CMK (cell line): ENCODE data around the gene PARD3B.

Experiments
- DNase-seq: peaks from one replicate; pipeline ENCODE4 v3.0.0-alpha.2; 2010; ENCODE audit warnings: low read depth

The PARD3B gene

DNA sequence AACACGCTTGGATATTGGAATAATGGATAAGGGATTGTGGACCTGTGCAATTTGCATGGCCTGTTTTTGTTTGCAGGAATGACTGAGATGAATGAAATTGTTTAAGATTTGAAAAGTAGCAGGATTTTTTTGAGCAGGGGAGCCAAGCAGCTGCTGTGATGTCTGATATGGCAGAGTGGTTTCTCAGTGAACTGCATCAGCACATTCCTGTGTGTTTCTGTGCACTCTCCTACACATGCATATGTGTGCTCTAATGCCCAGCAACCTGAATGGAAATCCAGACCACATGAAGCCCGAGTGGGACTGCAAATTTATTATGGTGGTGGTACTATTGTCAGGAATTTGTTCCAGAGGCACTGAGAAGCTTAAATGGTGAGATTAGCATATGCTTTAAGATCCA lies 161.7 kb downstream of the PARD3B start:
- DNase-seq = no peak

DNA sequence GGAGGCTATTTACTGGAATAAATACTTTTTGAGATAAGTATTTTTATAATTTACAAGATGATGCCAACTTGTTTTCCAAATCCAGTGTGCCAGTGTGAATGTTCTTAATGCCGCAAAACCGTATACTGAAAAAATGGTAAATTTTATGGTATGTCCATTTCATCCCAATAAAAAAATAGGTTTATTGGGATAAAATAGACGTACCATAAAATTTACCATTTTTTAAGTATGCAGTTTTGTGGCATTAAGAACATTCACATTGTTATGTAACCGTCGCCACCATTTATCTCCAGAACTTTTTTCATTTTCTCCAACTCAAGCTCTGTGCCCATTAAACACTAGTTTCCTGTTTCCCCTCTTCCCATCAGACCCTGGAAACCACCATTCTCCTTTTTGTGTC lies 167.9 kb downstream of the PARD3B start:
- DNase-seq = no peak

DNA sequence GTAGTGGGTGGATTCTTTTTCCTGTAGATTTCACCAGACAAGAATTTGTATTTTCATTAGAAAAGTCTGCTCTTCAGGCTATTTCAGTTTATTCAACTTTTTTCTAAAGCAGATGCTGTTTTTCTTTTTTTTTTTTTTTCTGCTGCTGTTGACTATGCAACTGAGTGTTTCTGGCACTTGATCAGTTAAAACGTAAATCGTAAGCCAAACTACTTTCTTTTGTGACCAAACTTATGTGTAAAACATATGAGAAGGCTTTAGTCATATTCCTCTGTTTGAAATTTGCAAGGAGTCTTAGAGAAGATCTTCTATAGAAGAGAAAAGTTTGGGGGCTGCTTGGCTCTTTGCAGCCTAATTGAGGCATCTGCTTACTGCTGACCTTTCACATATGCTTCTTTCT lies 170.1 kb downstream of the PARD3B start:
- DNase-seq = no peak

DNA sequence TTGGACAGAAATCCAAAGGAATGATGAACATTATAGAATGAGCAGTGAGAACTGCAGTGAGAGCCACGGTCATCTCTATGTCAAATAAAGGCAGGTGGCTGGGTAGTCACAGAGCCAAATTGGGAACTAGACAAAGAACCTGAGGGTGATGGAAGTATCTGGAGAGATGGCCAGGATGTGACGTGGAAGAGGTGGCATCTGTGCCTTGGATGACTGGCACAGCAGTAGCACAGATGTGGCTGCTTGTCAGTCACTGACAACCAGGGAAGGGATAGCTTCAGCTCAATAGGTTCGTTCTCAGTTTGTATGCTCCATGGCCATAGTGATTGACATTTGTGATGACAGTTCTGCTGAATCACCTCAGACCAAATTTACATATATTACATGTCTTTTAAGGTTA lies 172.3 kb downstream of the PARD3B start:
- DNase-seq = no peak

DNA sequence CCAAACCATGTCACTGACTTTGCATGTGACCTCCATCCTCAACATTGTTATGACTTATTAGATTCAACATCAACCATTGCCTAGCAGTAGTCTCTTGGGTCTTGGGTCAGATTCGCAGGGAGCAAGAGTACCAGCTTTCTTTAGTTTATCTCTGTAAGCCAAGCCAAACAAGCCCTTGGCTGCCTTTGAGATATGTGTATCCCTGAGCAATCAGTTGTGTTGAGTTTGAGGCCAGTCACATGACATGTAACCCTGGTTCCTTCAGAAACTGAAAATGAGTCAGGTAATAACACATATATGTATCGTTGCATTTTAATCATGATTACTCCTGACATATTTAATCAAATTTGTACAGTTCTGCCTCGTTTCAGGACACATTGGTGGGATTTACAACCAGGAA lies 173.3 kb downstream of the PARD3B start:
- no peak for DNase-seq

DNA sequence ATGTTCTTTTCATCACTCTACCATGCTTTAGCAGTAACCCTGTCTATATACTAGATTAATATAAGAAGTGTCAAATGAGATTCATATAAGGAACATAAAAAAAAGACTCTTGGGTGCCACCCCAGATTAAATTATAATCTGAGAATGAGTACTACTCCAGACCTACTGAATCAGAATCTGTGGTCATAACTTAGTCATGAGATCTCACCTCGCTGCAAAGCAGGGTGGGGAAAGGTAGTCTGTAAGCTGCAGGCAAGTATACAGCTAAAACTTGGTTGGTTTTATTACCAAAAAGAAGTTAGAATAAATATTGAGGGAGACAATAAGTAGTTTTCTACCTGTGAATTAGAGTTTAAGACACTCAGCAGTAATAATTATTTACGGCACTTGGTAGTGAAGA lies 175.6 kb downstream of the PARD3B start:
- no peak for DNase-seq

DNA sequence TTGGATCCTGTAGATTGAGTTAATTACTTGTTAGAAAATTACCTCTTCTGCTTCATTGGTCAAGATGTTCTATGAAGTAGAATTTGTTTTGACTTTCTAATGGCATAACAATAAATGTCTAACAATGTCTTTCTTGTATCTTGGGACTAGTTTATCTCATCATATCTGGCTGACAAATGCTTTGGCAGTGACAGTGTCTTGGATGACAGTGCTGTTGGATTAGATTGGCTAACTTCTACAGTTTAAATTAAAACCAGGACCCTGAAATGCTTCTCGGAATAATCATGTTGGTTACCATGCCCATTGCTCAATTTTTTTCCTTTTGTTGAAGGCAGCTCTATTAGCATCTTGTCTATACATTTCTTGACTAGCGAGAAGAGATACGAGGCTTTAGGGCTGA lies 176.9 kb downstream of the PARD3B start:
- no peak for DNase-seq

DNA sequence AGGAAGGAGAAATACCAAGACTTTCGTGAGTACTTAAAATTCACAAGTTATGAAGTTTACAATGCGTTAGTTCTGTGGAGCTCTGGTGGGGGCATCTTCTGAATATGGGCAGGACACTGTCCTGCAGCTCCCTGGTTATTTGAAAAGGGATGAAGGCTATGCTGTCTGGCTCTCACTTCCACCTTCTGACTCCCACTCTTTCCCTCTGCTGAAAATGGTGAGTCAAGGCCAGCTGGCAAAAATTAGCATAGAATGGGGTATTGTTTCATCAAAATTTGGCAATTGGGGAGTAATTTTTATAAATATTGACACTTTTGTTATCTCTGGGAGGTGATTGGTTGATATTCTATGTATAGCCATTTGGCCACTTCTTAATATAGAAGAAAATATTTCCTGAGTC lies 177.4 kb downstream of the PARD3B start:
- DNase-seq = no peak

DNA sequence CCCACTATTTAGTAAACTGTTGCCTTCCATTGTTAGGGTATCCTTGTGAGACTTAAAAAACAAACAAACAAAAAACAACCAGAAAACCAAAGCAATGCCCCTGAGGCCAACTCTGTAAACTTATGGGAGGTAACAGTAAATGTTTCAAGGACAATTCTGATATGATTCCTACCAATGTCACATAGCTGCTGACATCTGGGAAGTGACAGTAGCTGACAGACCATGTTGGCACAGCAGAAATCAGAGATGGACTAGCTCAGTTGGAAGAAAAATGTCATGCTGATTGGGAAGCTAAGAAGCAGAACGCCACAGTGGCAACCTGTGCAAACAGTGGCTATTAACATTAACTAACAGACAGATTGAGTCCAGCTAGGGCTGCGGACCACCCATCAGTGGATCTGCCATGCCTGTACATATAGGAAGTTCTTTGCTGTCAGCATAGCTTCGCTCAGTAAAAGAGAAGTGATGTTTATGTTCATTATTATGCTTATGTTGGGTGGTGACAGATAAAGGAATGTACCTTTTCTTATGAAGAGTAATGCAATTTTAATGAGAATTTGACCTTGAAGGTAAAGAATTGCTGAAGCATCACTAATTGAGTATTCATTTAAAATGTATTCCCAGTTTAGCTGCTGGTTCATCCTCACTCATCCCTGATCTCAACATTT lies 180.6 kb downstream of the PARD3B start:
- no peak for DNase-seq

DNA sequence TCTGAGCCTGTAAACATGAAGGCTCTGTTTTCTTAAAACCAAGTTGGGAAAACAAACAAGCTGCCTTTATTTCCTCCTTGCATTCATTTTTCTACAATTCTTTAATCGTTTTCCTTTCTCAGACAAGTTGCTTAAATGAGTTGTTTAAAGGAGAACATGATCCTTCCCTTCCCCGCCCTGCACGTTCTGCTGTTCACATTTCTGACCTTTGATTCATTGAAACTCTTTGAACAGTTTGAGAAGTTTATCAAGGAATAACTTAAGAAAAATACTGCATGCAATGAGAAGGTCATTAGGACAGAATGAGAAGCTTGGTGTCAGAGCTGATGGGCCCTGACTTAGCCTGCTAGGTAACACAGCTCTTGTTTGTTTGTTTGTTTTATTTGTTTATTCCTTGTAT lies 181.6 kb downstream of the PARD3B start:
- no peak for DNase-seq

DNA sequence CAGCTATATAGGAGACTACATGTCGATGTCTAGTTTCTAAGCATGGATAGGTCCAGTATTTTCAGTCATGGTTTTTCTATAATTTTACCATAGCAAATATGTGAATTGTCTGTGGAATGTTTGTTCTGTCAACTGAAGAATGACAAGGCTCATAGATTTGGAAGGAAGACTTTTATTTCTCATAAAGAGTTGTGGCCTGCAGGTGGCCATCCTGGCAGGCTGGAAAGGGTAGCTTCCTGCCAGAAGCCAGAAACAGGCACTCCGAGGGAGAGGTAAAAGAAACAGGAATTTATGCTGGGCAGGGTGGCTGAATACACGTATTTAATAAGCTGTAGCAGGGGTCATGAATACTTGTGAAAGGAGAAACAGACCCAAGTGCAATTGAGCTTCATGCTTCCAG lies 182.1 kb downstream of the PARD3B start:
- no peak for DNase-seq

DNA sequence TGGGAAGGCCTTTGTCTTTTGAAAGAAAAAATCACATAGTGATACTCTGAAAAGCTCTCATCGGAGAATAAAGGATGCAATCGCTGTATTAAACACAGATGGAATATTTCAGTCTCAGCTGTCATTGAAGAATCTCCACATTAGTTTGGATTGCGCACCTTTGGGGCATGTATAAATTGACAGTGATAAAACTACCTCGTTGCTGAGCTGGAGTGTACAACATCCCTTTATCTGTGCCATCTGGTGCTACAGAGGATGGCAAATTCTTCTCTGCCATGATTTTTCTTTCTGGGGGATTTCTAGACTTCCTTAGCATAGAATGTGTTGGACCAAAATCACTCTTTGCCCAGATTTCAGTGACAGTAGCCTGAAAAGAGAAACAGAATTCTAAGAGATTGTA lies 185.3 kb downstream of the PARD3B start:
- DNase-seq = no peak

DNA sequence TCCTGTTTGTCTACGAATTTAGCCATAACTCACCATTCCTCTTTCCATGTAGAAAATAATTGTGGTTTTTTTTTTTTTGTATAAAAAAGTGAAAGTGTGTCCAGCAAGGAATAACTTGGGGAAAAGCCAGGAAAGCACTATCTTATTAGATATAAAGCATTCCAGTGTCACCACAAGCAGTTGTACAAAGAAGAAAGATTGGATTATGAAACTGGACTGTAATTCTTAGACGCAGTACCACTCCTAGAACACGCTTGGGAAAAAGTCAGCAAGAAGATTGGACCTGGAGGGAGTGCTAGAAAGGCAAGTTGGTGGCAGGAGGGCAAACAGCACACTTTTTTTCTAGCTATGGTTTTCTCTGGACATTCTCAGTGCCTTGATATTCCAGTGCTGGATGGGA lies 186.7 kb downstream of the PARD3B start:
- no peak for DNase-seq

DNA sequence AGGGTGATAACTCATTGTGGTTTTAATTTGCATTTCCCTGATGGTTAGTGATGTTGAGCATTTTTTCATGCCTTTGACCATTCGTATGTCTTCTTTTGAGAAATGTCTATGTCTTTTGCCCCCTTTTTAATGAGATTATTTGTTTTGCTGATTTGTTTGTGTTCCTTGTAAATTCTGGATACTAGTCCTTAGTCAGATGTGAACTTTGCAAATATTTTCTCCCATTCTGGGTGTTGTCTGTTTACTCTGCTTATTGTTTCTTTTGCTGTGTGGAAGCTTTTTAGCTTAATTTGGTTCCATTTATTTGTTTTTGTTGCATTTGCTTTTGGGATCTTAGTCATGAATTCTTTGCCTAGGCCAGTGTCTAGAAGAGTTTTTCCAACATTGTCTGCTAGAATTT lies 192.0 kb downstream of the PARD3B start:
- no peak for DNase-seq

DNA sequence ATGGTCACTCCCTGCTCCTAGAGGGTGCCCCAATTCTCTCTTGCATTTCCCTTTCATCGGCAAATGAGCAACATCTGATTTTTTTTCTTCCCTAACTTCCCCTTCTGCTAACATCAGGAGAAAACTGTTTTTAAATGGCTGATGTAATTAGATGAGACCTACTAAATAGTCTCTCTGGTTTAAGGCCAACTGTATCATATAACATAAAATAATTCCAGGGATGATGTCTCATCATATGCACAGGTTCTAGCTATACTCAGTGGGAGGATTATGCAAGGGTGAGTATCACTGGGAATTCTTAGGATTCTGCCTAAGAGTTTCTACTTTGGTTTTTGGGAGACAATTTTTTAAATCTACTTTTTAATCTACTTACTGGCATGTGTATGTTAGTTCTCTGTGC lies 193.4 kb downstream of the PARD3B start:
- DNase-seq = no peak

DNA sequence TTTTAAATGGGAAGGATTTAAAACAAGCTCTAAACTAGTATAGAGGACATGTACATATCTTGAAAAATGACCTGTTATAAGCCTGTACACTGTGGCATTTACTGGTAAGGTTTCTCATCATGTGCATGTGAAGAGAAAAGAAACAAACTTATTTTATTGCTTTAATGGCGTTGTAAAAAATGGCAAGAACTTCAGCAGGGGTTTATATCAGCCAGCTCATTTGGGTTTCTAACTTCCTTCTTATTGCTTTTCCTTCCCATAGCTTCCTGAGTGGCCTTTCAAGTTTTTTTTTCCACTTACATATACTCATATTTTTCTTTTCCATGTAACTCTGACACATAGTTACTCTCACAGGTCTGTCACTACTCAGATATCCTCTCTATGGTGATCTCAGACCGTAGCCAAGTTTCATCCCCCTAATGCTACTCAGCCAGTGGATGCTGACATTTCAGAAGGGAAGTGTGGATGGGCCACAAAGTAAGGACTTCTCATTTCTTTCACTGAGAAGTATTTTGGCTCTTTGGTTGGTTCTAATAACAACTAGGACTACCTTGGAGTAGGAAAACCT lies 198.2 kb downstream of the PARD3B start:
- no peak for DNase-seq

DNA sequence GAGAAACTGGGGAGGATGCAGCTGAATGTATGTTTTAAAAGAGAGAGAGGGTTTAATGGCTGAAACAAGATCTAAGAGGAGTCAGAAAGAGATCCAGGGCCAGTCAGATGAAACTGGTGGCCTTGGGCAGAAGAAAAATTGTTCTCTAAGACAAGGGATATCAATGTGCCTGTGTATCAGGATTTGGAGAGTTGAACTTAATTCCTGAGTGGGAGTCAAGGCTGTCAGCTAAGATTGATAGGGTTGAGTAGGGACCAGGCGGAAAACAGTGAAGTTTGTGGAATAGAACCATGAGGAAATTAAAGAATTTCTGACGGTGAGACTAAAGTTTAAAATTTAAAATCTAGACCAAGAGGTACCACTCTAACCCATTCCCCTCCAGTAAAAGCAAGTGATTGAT lies 199.2 kb downstream of the PARD3B start:
- no peak for DNase-seq

DNA sequence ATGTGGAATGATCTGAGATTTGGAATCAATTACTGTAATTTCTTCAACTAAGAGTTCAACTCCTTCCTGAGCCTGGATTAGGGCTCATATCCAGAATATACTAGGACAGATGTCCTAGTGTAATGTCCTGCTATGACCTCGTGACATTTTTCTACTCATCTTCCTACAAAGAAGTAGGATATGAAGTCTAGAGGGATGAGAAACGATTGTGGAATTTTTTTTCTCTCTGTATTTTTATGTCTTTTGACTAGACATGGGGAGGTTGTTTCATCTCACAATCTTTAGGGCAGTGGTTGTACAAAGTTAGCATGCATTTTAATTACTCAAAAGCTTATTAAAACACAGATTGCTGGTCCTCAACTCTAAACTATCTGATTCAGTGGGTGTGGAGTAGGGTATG lies 203.0 kb downstream of the PARD3B start:
- DNase-seq = no peak

DNA sequence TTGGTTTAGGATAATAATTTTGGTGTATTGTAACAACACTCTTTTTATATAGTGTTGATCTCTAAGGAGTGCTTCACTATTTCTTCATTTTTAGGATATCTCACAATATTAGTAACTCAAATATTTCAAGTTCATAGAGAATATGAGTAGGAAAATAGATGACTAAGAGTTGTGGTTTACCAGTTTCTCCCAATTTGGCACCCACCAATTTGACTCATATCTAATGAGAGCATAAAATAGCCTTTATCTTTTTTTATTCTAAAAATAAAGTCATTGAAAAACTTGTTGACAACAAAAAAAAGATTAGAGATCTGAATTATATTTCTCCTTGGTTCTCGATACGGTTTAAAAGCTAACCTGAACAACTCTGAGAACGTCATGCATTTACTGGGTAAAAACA lies 204.0 kb downstream of the PARD3B start:
- DNase-seq = no peak

DNA sequence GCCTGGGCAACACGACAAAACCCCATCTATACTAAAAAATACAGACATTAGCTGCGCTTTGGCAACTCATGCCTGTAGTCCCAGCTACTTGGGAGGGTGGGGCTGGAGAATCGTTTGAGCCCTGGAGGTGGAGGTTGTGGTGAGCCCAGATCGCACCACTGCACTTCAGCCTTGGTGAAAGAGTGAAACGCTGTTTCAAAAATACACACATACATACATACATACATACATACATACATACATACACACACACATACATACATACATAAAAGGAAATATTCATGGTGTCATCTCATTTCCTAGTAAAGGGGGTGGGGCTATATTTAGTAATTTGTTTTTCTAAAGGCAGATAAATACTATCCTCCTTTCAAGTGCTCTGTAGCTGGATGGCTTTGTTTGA lies 205.1 kb downstream of the PARD3B start:
- DNase-seq = no peak

DNA sequence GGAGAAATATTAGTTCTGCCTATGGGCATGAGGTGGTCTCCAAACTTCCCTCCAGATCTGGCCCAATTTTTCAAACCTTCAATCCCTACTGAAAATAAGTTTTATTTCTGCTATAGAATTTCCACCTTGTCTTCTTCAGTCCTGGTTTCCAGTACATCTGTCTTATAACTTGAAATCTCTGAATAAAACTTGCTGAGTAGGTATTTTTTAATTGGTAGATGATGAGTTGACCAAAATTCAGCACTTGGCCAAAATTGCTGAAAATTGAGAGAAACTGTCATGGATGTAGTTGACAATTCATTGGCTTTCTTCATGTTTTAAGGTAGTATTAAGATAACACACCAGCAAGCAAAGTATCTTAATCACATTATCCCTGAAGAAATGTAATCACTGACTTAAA lies 206.2 kb downstream of the PARD3B start:
- no peak for DNase-seq

DNA sequence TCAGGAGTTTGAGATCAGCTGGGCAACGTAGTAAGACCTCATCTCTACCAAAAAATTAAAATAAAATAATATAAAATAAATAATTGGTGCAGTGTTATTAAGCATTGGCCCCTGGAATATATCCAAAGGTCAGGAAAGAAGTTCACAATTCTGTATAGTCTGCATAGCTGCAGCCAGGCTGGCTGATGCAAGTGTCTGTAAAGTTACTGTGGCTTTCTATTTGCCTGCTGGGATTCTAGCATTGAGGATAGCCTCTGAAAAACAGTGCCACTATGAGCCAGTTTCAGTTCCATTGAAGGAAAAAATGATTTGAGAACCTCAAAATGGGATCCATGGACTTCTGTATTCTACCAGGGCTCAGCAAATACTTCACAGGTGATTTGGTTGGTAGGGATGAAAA lies 208.6 kb downstream of the PARD3B start:
- DNase-seq = no peak

DNA sequence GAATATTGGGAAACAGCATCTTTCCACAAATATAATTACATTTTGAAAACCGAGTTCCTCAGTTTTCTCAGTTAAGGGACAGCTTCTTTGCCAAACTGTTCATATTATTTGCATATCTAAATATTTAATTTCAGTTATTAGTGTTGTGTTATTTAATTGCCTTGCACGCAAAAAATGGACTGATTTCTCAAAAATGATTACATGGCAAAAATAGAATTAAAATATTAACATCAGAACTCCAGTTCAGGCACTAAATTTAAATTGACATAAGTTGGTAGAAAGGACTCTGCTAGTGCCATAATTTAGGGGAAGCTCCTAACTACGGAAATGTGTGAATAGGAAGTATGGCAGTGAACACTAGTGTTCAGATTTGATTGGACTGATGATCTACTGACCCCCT lies 209.6 kb downstream of the PARD3B start:
- no peak for DNase-seq

DNA sequence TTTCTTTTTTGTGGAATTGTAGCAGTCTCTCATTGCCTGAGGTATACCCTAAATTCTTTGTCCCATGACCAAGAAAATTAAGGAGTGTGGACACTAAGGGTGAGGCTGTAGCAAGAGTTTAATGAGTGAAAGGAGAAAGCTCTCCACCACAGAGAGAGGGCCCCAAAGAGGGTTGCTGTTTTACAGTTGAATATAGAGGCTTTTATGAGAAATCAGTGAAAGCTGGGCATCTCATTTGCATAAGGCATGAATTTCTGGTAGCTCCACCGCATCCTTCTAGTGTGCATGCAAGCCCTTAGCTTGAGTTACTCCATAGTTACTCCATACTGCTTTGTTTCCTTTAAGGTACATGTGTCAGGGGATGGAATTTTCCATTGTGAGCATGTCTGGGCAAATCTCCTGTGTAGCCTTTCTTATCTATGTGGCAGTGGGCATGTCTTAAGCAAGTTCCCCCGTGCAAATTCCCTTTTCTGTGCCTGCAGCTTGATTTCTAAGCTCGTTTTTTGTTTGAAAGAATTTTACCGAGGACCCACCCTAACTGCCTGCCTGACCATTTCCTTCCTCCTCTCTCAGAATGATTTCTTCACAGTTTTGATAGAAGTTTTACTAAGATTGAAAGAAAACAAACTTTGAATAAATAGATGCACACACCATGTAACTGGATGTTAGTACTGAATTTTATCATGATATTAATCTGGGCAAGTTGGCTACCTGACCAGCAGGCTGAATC lies 218.9 kb downstream of the PARD3B start:
- no peak for DNase-seq
